Activated CD8-positive, alpha-beta T cell treated with anti-CD3 and anti-CD28 coated beads for 36 hours (primary cell): Measurements from ENCODE around the gene MOV10L1. TPM values are rescaled to one million over a fixed set of nuclear protein-coding genes. Genes with fewer than 3 reads are reported as not detected.

Source experiments
- ATAC-seq: fragments of 200-7000 bp; cut with Tn5 transposase; one replicate; pipeline ENCODE4 v1.10.0; 2021; ENCODE audit warnings: mild to moderate bottlenecking, moderate library complexity
- CTCF ChIA-PET: fragments of 350-600 bp; sonication (Branson Sonifier 250); formaldehyde crosslinking; loops from one replicate; lab custom pipeline; 2021; ENCODE audit warnings: antibody characterized with exemption; lab: Charles Lee
- POLR2A ChIA-PET: fragments of 350-600 bp; sonication (Branson Sonifier 250); formaldehyde crosslinking; loops from one replicate; lab custom pipeline; 2021; ENCODE audit warnings: antibody characterized with exemption; lab: Charles Lee
- DNase-seq: peaks from one replicate; pipeline ENCODE4 v3.0.0-alpha.2; 2020
- H3K27ac Mint-ChIP-seq: one replicate; pipeline ENCODE4 v1.8.0; 2021; ENCODE audit warnings: mild to moderate bottlenecking, mixed read lengths
- H3K27me3 Mint-ChIP-seq: one replicate; pipeline ENCODE4 v1.8.0; 2021; ENCODE audit warnings: mixed read lengths
- H3K36me3 Mint-ChIP-seq: one replicate; pipeline ENCODE4 v1.8.0; 2021; ENCODE audit warnings: low read depth, mixed read lengths
- H3K4me1 Mint-ChIP-seq: one replicate; pipeline ENCODE4 v1.8.0; 2021; ENCODE audit warnings: low read depth, mixed read lengths
- H3K4me3 Mint-ChIP-seq: one replicate; pipeline ENCODE4 v1.8.0; 2021; ENCODE audit warnings: mild to moderate bottlenecking, moderate library complexity, mixed read lengths
- H3K9me3 Mint-ChIP-seq: one replicate; pipeline ENCODE4 v1.8.0; 2021; ENCODE audit warnings: mixed read lengths
- intact Hi-C: fragments of 100-400 bp; cut with micrococcal nuclease; formaldehyde crosslinking; loops from one replicate; pipeline ENCODE4 v1.10.0; 2022
- total RNA-seq, 2 experiments: library from RNA; stranded (reverse); gene quantifications; one replicate each; pipeline ENCODE4 v1.2.3, GENCODE V29; 2021
- TF ChIP-seq, protein P1 (sequence below): fragments of 200-600 bp; IDR thresholded peaks from one replicate; pipeline ENCODE4 v1.8.0; 2022; ENCODE audit warnings: antibody characterized with exemption, mild to moderate bottlenecking

Gene MOV10L1
- total RNA-seq, 2 experiments from 2014 or later, result 0.34 TPM; not detected in 1

DNA sequence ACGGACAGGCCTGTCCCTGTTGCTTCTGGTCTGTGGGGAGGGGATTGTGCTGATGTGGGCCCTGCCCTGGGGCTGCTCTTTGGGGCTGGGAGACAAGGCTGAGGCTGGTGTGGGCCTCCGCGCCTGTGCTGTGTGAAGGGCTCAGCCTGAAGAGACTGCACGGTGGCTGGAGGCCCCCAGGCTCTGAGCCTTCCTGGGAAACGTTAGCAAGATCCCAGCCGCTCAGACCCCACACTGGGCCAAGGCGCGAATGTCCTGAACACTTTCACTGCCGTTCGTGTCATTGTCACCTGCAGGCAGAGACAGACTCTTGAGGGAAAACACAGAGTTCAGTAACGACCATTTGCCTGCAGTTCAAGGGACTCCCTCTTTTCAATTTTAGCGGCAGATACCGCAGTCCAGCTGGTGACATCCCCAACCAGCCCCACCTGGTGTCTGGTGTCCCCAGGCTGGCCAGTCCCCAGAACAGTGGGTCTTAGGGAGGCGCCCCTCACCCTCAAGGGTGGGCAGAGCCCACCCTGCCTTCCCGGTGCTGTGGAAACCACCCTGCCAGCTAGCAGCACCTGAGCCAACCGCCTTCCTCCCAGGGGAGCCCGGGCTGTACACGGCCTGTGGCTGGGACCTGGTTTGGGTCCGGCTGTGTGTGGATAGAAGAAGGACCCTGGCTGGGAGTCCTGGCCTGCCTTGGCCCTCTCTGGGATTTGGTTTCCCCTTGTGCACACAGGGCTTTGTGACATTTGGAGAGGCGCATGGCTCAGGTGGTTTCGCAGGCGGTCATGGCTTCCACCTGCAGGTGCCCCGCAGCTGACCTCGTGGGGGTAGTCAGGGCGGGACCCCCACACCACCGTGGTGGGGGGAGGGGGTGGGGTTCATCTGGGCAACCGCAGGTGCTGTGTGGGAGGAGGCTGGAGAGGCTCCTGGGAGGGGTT lies 86.4 kb downstream of the MOV10L1 start:
- intact Hi-C loops, result no loop called here
- Mint-ChIP-seq H3K27ac (no peak overlapping the region), H3K4me1 (peaks cover 2% of the 10 kb centered on the region), H3K36me3 (no peaks in the 10 kb centered on the region), H3K27me3 (peaks cover 18% of the 10 kb centered on the region), H3K4me3 (no peak overlapping the region), H3K9me3 (no peaks in the 10 kb centered on the region)
- TF ChIP-seq, protein P1, sequence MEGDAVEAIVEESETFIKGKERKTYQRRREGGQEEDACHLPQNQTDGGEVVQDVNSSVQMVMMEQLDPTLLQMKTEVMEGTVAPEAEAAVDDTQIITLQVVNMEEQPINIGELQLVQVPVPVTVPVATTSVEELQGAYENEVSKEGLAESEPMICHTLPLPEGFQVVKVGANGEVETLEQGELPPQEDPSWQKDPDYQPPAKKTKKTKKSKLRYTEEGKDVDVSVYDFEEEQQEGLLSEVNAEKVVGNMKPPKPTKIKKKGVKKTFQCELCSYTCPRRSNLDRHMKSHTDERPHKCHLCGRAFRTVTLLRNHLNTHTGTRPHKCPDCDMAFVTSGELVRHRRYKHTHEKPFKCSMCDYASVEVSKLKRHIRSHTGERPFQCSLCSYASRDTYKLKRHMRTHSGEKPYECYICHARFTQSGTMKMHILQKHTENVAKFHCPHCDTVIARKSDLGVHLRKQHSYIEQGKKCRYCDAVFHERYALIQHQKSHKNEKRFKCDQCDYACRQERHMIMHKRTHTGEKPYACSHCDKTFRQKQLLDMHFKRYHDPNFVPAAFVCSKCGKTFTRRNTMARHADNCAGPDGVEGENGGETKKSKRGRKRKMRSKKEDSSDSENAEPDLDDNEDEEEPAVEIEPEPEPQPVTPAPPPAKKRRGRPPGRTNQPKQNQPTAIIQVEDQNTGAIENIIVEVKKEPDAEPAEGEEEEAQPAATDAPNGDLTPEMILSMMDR, result no peak
- POLR2A ChIA-PET, result interaction anchor here (1.7 kb wide), 1 partner anchor 11 kb away, joined by 4 read pairs; no protein-coding TSS in a partner anchor
- ATAC-seq, result no peak
- no peak for DNase-seq
- CTCF ChIA-PET, result interaction anchor here (1.3 kb wide), 1 partner anchor 28 kb away, joined by 3 read pairs; no protein-coding TSS in a partner anchor

DNA sequence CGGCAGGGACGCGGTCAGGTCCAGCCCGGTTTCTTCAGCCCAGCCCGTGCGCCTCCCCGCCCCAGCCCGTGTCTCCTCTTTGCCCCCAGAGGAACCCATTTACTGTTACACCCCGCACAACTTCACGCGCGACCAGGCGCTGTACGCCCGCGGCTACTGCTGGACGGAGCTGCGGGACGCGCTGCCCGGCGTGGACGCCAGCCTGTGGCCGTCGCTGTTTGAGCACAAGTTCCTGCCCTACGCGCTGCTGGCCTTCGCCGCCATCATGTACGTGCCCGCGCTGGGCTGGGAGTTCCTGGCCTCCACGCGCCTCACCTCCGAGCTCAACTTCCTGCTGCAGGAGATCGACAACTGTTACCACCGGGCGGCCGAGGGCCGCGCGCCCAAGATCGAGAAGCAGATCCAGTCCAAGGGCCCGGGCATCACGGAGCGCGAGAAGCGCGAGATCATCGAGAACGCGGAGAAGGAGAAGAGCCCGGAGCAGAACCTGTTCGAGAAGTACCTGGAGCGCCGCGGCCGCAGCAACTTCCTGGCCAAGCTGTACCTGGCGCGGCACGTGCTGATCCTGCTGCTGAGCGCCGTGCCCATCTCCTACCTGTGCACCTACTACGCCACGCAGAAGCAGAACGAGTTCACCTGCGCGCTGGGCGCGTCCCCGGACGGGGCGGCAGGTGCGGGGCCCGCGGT lies 87.2 kb downstream of the MOV10L1 start:
- Mint-ChIP-seq H3K4me3 (no peak overlapping the region), H3K36me3 (no peaks in the 10 kb centered on the region), H3K27me3 (peaks cover 12% of the 10 kb centered on the region), H3K4me1 (peaks cover 2% of the 10 kb centered on the region), H3K9me3 (no peaks in the 10 kb centered on the region), H3K27ac (no peak overlapping the region)
- DNase-seq (no peak), ATAC-seq (no peak)
- CTCF ChIA-PET, result no interaction called here
- intact Hi-C loops, result no loop called here
- TF ChIP-seq, protein P1, result no peak
- POLR2A ChIA-PET, result no interaction called here

DNA sequence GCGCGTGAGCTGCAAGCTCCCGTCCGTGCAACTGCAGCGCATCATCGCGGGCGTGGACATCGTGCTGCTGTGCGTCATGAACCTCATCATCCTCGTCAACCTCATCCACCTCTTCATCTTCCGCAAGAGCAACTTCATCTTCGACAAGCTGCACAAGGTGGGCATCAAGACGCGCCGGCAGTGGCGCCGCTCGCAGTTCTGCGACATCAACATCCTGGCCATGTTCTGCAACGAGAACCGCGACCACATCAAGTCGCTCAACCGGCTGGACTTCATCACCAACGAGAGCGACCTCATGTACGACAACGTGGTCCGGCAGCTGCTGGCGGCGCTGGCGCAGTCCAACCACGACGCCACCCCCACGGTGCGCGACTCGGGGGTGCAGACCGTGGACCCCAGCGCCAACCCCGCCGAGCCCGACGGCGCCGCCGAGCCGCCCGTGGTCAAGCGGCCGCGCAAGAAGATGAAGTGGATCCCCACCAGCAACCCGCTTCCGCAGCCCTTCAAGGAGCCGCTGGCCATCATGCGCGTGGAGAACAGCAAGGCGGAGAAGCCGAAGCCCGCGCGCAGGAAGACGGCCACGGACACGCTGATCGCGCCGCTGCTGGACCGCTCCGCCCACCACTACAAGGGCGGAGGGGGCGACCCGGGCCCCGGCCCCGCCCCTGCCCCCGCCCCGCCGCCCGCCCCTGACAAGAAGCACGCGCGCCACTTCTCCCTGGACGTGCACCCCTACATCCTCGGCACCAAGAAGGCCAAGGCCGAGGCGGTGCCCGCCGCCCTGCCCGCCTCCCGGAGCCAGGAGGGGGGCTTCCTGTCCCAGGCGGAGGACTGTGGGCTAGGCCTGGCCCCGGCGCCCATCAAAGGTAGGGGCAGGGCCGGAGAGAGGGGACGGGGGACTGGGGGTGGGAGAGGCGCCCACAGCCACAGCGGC lies 88.0 kb downstream of the MOV10L1 start:
- intact Hi-C loops, result no loop called here
- peaks cover 7% of the 10 kb centered on the region for H3K27me3 Mint-ChIP-seq
- H3K27ac Mint-ChIP-seq, result no peak overlapping the region
- POLR2A ChIA-PET, result no interaction called here
- no peaks in the 10 kb centered on the region for H3K9me3 Mint-ChIP-seq
- H3K4me3 Mint-ChIP-seq, result no peak overlapping the region
- ATAC-seq (no peak), DNase-seq (no peak)
- CTCF ChIA-PET, result no interaction called here
- TF ChIP-seq, protein P1, result no peak
- peaks cover 2% of the 10 kb centered on the region for H3K4me1 Mint-ChIP-seq
- no peaks in the 10 kb centered on the region for H3K36me3 Mint-ChIP-seq

DNA sequence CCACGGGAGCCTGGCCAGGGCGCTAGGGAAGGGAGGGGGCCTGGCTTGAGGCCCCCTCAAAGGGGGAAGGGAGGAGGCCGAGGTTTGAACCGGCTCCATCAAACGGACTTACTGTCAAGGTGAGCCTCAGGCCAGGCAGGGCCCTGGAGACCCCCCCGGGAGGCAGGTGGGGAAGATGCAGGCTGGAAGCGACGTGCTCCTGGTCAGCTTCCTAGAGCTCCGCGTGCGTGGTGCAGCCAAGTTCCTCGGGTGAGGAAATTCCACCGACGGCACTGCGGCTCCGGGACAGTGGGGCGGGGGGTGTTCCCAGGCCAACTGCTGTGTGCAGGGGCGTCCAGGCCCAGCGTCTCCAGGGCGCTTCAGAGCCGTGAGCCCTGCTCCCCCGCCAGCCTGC lies 88.7 kb downstream of the MOV10L1 start:
- ChIA-PET POLR2A (no interaction called here), CTCF (no interaction called here)
- DNase-seq (no peak), ATAC-seq (no peak)
- intact Hi-C loops, result no loop called here
- peaks cover 7% of the 10 kb centered on the region for H3K27me3 Mint-ChIP-seq
- peaks cover 2% of the 10 kb centered on the region for H3K4me1 Mint-ChIP-seq
- TF ChIP-seq, protein P1, result no peak
- no peak overlapping the region for H3K27ac Mint-ChIP-seq
- no peaks in the 10 kb centered on the region for H3K9me3 Mint-ChIP-seq
- H3K36me3 Mint-ChIP-seq, result no peaks in the 10 kb centered on the region
- H3K4me3 Mint-ChIP-seq, result no peak overlapping the region
